ENCODE results near the gene SPATA33.
"Not testable (repeated sequence)": the region's sequence is repeated elsewhere in the genome, so short reads cannot be mapped to it uniquely, and the experiment has no call there.

SPATA33 gene

DNA sequence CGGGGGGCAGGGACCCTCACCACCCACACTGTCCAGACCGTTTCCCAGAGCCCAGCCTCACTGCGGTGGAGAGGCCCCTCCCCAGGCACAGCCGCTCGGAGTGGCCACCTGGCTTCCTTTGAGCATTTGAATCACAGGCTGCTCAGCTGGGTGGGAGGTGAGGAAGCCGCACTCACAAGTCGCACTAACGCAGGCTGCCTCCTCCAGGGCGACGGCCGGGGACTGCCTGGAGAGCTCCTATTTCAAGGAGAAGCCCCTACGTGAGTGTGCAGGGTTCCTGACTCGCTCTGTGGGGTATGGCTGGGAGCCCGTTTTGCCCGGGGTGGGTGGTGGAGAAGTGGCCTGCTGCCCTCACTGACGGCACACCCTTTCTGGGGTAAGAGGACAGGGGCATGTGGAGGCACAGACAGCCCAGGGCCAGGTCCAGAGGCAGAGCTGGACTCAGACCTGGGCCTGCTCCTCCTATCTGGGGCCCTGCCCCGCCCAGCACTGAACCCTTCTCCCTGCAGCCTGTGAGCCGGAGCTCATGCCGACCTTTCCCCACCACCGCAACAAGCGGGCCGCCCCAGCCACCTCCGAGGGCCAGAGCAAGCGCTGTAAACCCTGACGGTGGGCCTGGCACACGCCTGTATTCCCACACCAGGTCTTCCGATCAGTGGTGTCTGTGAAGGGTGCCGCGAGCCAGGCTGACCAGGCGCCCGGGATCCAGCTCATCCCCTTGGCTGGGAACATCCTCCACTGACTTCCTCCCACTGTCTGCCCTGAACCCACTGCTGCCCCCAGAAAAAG lies 37.6 kb downstream of the SPATA33 start:
- no peak for DNase-seq

DNA sequence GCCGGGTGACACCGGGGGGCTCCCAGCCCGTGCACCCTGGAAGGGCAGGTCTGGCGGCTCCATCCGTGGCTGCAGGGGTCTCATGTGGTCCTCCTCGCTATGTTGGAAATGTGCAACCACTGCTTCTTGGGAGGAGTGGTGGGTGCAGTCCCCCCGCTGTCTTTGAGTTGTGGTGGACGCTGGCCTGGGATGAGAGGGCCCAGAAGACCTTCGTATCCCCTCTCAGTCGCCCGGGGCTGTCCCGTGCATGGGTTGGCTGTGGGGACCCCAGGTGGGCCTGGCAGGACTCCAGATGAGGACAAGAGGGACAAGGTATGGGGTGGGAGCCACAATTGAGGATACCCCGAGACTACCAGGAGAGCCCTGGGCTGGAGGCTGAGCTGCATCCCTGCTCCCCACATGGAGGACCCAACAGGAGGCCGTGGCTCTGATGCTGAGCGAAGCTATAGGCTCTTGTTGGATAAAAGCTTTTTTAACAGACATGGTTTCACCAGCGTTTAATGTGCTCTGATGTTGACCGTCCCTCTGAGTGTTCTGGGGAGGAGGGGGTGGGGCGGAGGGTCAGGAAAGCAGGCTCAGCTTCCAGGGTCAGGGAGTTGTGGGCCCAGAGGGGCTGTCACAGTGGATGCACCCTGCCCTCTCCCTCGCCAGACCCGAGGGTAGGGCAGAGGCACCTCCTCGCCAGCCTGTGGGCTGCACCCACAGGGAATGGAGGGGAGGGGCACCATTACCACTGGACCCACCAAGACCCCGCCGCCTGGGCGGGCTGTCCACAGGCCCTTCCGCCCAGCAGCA lies 38.4 kb downstream of the SPATA33 start:
- no peak for DNase-seq

DNA sequence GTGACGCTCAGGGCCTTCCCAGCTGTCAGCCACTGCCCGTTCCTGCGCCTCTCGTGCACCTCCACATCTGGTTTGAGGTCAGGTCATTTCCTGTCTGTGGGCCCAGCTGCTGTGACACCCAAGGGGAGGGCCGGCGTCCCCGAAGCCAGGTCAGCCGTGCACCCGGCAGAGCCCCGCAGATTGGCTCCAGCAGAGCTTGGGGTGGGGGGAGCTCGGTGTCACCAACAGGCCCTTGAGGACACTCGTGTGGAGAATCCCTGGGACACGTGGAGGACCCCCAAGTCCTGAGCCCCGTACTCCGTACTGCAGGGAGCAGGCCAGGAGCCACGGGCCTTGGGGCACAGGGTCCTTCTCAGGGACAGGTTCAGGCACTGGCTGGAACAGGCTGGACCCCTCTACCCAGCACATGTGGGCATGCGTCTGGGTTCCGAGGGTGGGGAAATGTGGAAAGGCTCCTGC lies 39.1 kb downstream of the SPATA33 start:
- DNase-seq = no peak

DNA sequence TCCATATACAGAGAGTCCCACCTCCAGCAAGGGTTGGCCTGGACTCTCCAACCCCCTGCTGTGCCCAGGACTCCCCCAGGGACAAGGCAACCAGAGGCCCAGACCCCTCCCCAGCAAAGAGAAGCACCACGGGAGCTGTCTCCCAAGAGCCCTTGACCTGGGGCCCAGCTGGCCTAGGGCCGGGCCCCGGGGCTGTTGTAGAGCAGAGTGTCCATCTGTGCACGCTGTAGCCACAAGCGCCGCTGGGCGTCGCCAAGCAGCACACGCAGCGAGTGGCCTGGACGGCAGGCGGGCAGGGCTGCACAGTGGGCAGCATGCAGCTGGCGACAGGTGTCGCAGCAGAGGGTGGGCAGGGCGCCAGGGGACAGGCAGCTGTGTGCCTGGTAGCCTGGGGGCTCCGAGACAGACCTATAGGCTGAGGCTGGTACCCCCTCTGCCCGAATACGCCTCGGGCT lies 39.6 kb downstream of the SPATA33 start:
- DNase-seq = no peak

DNA sequence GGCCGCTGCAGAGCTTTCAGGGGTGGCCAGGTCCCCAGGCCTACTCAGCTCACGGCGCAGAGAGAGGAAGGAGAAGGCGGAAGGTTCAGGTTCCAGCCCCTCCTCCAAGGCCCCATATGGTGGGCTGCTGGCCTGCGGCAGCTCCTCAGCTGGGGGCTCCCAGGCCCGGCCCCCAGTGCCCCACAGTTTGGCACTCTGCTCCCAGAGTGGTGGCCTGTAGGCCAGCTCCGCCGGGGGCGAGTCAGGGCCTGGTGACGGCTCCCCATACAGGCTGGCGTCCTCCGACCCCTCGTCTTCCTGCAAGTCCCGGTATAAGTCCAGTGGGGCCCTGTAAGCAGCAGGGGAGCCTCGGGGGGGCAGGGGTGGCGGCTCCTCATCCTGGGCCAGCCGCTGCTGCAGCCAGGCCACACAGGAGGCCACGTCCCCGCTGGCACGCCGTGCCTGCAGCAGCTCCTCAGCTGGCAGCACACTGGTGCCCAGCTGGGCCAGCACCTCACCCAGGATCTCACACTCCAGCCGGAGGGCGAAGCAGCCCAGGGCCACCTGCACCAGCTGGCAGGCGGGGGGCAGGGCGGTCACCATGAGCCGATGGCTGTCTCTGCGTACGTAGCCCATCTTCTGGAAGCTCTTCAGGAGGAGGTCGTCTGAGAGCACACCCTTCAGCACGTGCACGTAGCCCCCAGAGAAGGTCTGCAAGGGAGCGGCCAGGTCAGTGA lies 40.1 kb downstream of the SPATA33 start:
- no peak for DNase-seq

DNA sequence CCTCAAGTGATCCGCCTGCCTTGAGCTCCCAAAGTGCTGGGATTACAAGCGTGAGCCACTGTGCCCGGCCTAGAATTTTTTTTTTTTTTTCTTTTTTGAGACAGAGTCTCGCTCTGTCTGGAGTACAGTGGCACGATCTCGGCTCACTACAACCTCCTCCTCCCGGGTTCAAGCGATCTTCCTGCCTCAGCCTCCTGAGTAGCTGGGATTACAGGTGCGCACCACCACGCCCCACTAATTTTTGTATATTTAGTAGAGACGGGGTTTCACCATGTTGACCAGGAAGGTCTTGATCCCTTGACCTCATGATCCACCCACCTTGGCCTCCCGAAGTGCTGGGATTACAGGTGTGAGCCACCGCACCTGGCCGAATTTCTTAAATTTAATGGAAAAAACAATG lies 41.1 kb downstream of the SPATA33 start:
- DNase-seq = not testable (repeated sequence)

DNA sequence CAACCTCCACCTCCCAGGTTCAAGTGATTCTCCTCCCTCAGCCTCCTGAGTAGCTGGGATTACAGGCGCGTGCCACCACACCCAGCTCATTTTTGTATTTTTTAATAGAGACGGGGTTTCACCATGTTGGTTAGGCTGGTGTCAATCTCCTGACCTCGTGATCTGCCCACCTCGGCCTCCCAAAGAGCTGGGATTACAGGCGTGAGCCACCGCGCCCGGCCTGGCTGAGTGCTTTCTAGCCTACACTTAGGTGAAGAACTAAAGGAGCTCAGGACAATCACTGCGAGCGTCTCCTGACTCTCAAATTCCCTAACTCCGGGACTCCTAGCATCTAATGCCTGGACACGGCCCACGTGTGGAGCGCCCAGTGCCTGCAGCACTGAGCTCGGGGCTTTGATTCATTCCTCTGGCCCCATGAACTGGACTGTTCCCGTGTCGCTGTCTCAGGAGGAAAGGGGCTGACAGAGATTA lies 42.0 kb downstream of the SPATA33 start:
- not testable (repeated sequence) for DNase-seq

DNA sequence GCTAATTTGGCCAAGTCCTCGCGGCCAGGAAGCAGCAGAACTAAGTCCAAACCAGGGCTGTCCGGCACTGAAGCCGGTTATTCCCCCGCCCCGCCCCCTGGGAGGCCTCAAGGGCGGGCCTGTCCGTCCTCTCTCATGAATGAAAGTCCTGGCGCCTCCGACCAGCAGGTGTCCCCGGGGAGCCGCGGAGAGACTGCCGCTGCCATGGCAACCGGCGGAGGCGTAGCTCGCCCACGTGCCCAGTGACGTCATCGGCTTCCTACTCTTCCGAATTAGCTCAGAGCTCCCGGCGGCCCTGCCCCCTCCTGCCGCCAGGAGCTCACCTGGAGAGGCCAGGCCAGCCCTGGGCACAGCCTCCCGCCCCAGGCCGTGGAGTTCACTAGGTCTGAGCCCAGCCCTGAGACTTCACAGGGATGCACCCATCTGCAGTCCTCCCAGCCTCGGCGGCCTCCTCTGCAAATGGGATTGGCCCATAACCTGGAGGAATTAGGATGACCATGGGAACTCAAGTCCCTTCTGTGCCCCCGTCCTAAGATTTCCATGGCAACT lies 42.5 kb downstream of the SPATA33 start:
- DNase-seq = peak; percentile 98

DNA sequence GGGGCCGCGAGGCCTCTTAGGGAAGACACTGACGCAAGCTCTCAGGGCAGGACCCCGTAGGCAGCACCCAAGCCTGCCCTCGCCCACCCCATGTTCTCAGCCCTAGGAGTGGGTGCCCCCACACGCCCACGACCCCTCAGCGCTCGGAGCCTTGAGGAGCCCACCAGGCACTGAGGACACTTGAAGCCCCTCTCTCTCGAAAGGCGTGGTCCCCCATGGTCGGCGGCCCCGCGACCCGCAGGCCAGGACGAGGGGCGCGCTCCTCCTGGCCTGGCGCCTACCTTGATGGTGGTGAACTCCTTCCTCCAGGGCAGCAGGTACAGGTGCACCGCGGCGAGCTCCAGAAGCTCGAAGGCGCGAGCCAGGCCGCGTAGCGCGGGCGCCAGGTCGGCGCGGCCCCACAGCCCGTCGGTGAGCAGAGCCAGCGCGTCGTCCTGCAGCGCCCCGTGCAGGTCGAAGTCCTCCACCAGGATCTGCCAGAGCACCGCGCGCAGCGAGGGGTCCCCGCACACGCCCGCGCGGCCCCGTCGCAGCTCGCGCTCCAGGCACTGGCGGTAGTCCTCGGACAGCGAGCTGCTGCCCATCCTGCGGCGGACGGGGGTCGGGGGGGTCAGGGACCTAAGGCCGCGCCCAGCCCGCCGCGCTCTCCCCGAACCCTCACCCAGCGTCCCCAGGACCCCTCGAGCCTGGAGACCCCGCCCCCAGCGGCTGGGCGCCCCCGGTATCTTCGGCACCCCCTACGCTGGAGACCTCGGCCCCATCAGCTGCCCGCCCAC lies 43.2 kb downstream of the SPATA33 start:
- peak; percentile 76 for DNase-seq

DNA sequence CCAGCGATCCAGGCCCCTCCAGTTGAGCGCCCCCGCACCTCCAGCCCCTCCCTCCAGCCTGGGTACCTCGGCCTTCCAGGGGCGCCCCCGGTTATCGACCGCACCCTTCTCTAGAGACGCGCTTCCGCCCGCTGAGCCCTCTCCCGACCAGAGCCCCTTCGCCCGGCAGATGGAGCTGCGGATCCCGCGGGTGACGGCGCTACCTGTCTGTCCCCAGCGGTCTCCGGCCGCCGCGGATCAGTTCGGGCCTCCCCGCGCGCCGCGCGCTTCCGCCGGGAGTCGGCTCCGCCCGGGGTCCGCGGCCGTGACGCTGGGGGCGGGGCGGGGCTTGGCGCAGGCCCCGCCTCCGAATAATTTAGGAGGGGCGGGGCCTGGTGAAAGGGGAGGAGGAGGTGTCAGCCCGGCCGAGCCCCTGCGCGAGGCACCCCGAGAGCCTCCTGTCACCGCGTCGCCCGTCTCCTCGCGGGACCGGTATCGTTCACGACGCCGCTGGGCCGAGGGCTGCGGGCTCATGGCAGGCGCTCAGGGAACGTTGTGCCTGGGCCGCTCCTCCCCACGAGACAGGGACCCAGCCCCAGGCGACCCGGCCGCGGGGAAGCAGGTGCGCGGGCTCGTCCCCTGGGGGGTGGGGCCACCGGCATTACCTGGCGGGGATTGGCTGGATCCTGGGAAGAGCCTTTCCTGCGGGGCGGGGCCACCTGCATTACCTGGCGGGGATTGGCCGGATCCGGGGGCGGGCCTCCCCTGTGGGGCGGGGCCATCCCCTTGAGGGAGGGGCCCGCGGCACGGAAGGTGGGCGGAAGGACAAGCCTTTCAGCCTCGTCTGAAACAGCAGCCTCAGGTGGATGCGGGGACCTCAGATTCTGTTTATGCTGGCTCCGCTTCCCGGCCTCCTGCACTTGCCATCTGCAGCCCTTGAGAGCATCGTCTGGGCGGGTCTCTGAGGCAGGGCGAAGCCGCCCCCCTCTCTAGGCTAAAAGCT lies 44.1 kb downstream of the SPATA33 start, which contains the start of gene SPATA2L:
TSS of gene SPATA2L (minus strand) at position 281 of the 982 bp plus-strand sequence. CDS start 473 bp downstream, outside the sequence.
- peak; percentile 99 for DNase-seq

DNA sequence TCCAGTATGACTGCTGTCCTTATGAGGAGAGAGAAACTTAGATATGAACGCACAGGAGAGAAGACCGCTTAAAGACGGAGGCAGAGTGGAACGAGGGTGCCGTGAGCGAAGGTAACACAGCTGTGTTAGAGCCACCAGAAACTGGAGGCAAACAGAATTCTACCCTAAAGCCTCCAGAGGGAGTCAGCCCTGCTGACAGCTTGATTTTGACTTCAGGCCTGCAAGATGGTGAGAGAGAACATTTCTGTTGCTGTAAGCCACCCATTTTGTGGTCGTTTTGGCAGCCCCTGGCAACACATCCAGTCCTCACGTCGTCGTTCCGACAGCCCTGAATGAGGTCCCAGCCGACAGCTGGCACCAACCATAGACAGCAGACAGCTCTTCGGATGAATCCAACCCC lies 46.6 kb downstream of the SPATA33 start:
- no peak for DNase-seq

DNA sequence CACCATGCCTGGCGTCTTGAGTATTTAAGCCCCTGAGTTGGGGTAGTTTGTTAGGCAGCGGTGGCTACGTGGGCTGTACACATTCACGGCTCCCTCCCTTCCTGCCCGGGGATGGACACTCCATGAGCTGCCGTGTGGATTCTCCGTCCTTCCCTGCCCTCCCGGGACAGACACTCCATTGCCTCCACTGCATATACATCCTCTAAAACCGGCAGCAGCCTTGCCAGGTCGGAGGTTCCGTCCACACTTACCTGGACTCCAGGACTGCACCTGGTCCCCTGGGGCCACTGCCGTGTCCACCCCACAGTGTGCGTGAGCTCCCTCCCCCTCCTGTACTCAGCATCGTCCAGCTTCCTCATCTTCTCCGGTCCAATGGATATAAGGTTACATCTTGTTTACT lies 47.4 kb downstream of the SPATA33 start:
- no peak for DNase-seq

DNA sequence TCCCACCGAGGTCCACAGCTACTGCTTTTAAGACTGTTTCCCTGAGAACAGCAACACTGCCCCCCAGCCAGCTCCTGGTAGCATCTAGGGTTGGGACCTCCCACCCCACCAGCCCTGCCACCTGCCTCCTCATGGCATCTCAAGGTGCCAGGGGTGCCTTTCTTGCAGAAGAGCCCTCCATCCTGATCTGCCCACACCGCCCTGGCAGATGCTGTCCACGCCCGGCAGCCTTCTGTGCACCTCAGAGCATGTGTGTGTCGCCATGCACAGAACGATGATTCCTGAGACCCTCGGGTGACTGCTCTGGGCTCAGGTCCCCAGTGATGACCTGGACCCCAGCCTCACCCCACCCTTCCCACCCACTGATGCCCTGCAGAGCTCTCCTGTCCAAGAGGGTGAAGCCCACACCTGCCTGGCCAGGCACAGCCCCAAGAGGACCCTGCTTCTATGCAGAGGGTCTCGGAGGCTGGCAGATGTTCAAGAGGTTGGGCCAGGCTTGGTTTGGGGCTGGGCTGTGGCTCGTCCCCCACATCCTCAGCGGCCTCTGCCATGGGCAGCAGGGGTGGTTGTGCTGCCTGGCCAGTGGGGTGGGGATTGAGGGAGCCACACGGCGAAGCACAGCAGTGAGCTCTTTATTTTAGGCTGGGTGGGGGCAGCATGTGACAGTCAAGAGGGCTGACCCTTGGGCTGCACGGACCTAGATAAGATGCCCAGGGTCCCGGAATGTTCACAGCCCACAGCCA lies 49.1 kb downstream of the SPATA33 start:
- no peak for DNase-seq

DNA sequence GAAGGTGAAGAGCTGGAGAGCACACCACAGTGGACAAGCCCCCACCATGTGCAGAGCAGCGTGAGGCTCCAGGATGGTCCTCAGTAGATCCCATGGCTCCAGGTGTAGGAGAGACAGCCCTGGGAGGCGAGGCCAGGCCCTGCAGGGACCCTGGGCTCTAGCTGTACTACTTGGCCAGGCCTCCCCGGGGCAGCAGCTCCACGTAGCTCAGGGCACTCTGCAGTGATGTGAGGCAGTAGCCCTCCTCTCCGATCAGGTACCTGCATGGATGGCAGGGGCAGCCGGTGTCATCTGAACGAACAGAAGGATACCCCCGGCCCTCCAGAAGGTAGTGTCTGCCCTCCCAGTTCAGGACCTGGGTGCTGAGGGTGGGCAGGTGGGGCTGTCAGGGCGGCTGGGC lies 50.1 kb downstream of the SPATA33 start:
- no peak for DNase-seq

DNA sequence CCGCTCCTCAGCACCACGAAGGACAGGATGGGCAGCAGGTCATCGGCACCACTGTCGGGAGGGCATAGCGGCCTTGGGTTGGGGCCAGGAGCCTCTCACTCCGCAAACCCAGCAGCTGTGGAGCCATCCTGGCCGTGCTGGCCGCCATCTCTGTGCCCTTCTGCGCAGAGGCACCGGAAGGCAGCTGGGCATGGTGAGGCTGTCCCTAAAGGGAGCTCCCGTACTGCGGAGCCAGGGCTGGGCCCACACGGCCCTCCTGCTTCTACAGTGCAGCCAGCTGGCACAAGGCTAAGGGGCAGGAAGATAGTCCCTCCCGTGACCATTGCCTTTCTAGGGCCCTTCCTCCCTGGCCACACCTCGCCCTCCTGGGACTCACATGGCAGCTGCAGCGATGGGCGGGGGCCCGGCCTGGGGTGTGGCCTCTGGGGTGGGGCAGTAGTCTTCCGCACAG lies 50.9 kb downstream of the SPATA33 start:
- no peak for DNase-seq

DNA sequence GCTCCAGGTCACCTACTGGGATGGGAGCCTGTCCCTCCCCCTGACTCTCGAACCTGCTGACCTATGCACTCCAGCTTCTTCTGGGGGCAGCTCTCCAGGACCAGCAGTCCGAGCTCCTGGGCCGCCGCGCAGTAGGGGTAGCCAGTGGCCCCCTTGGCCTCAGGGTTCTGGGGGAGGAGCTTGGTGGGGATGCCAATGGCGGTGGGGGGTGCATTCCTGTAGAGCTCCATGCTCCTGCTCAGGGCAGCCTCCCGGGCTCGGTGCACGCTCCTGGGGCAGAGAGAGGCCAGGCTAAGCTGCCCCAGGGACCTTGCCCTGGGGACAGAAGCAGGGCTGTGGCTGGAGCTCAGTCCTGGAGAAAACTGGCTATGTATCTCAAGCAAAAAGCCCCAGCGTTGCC lies 51.5 kb downstream of the SPATA33 start:
- DNase-seq = no peak

DNA sequence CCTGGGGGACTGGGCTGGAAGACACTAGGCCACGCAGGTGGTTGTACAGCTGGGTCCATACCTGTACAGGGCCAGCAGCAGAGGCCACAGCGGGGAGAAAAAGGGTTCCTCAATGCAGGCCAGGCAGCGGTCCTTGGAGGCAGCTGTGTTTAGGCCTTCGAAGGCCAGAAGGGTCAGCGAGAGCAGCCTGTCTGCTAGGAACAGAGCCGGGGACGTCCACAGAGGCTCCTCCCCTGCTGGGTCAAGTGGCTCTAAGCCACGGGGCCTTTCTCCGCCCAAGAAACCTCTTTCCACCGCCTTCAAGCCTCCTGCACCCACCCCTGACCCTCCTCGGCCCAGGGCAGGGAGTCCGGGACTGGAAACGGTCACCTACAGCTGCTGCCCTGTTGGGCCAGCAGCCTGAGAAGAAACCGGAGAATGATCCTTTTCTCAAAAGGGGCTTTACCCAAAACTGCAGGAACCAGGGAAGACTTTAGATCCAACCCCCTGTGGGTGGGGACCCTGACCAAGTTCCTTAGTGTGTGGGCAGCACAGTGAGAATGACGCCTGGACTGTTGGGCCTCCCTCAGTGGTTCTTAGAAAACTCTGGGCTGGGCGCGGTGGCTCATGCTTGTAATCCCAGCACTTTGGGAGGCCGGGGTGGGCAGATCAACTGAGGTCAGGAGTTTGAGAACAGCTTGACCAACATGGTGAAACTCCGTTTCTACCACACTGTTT lies 52.2 kb downstream of the SPATA33 start:
- no peak for DNase-seq

DNA sequence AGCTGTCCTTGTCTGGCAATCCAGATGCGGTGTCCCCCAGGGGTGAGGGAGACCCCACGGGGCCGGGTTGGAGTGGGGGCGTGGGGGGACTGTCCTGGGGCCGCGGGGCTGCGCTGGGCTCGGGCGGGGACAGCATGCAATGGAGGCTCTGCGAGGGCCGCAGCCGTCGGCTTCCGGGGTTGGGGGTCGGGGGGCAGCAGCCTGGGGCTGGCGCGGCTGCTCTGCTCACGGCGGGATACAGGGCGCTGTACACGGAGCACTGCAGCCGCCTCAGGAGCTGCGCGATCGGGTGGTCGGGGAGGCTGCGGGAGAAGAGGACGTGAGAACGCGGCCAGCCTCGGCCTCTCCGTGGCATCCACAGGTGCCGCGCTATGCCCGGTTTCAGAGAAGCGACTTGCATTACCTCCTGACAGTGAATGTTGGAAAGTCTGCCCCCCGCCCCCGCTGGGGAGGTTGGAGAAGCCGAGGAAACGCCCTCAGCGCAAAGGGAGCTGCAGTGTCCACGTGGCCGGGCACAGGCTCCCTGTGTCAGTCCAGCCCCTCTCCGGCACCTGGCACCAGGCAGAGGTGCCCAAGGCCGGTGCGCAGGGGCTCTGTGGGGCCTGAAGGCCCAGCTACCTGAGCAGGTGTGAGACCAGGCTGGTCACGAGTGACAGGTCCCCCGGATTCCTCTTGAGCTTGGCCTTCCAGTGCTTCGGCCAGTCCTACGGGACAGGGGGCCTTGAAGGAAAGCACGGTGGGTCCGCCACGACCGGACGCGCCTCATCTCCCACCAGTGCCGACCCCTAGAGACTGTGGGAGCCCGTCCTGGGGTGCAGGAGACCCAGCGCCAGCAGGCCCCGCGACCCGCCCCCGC lies 53.3 kb downstream of the SPATA33 start:
- DNase-seq = peak; percentile 68

Measured in activated CD8-positive, alpha-beta memory T cell treated with anti-CD3 and anti-CD28 coated beads for 24 hours (primary cell).